ENCODE data around the gene DIS3L2. TPM values are rescaled to one million over a fixed set of nuclear protein-coding genes. Genes with fewer than 3 reads are reported as not detected.

The DIS3L2 gene
- total RNA-seq, 2 donors from 2014 or later, result 39.5 to 42.4 TPM

- no peak overlapping the region for H3K27ac ChIP-seq (ENCODE audit: low read depth, low read length)
- no peak for DNase-seq
- no peaks in the 10 kb centered on the region for H3K27me3 Mint-ChIP-seq (ENCODE audit: insufficient read depth)
- H3K4me3 ChIP-seq (ENCODE audit: low read length), result no peak overlapping the region
- no peaks in the 10 kb centered on the region for H3K27me3 ChIP-seq (ENCODE audit: control insufficient read depth, insufficient read depth, low read length, poor library complexity, severe bottlenecking)
- H3K4me1 ChIP-seq (ENCODE audit: control insufficient read depth, insufficient read depth, low read length), result no peaks in the 10 kb centered on the region
- H3K27ac Mint-ChIP-seq, result no peak overlapping the region
- no peaks in the 10 kb centered on the region for H3K9me3 ChIP-seq (ENCODE audit: control insufficient read depth, low read length)
- H3K36me3 Mint-ChIP-seq (ENCODE audit: low read depth), result peaks cover 2% of the 10 kb centered on the region
- 96 to 100% methylated on average over 1 to 4 of the region's 5 CpGs for WGBS, 2 experiments (ENCODE audit: insufficient coverage in 1 of 2, insufficient read length in 1 of 2)
- TF ChIP-seq CTCF (conservative IDR thresholded peaks at IDR 0.05), result no peak
- H3K36me3 ChIP-seq (ENCODE audit: control insufficient read depth, insufficient read depth, low read length), result no peaks in the 10 kb centered on the region
- no peak overlapping the region for H3K9ac ChIP-seq (ENCODE audit: extremely low read depth, low read length, poor library complexity, severe bottlenecking)
- no peaks in the 10 kb centered on the region for H3K9me3 Mint-ChIP-seq
- H3K4me1 Mint-ChIP-seq, result no peaks in the 10 kb centered on the region
- H3K4me3 Mint-ChIP-seq, result no peak overlapping the region
Observed at GRCh38 chr2:232219932-232220331, 258.4 kb downstream of the DIS3L2 start.

GRCh38 chr2:232225429-232225828 lies 263.9 kb downstream of the DIS3L2 start:
- Mint-ChIP-seq H3K27me3 (ENCODE audit: insufficient read depth) (no peaks in the 10 kb centered on the region), H3K4me3 (no peak overlapping the region), H3K36me3 (ENCODE audit: low read depth) (peaks cover 2% of the 10 kb centered on the region), H3K9me3 (no peaks in the 10 kb centered on the region), H3K4me1 (no peaks in the 10 kb centered on the region), H3K27ac (no peak overlapping the region)
- H3K27ac ChIP-seq (ENCODE audit: low read depth, low read length), result no peak overlapping the region
- 0% methylated on average over 1 of the region's 2 CpGs; no CpG with 5 or more reads in 1 of the 2 experiments for WGBS, 2 experiments (ENCODE audit: insufficient coverage in 1 of 2, insufficient read length in 1 of 2)
- no peak for TF ChIP-seq CTCF (conservative IDR thresholded peaks at IDR 0.05)
- H3K9me3 ChIP-seq (ENCODE audit: control insufficient read depth, low read length), result no peaks in the 10 kb centered on the region
- H3K36me3 ChIP-seq (ENCODE audit: control insufficient read depth, insufficient read depth, low read length), result no peaks in the 10 kb centered on the region
- no peaks in the 10 kb centered on the region for H3K4me1 ChIP-seq (ENCODE audit: control insufficient read depth, insufficient read depth, low read length)
- H3K27me3 ChIP-seq (ENCODE audit: control insufficient read depth, insufficient read depth, low read length, poor library complexity, severe bottlenecking), result no peaks in the 10 kb centered on the region
- H3K9ac ChIP-seq (ENCODE audit: extremely low read depth, low read length, poor library complexity, severe bottlenecking), result no peak overlapping the region
- DNase-seq, result no peak
- no peak overlapping the region for H3K4me3 ChIP-seq (ENCODE audit: low read length)

GRCh38 chr2:232225895-232226294 lies 264.4 kb downstream of the DIS3L2 start:
- Histone ChIP-seq H3K4me1 (ENCODE audit: control insufficient read depth, insufficient read depth, low read length) (no peaks in the 10 kb centered on the region), H3K4me3 (ENCODE audit: low read length) (no peak overlapping the region), H3K27me3 (ENCODE audit: control insufficient read depth, insufficient read depth, low read length, poor library complexity, severe bottlenecking) (no peaks in the 10 kb centered on the region), H3K36me3 (ENCODE audit: control insufficient read depth, insufficient read depth, low read length) (no peaks in the 10 kb centered on the region), H3K9me3 (ENCODE audit: control insufficient read depth, low read length) (no peaks in the 10 kb centered on the region), H3K27ac (ENCODE audit: low read depth, low read length) (no peak overlapping the region), H3K9ac (ENCODE audit: extremely low read depth, low read length, poor library complexity, severe bottlenecking) (no peak overlapping the region)
- Mint-ChIP-seq H3K27me3 (ENCODE audit: insufficient read depth) (no peaks in the 10 kb centered on the region), H3K4me3 (no peak overlapping the region), H3K36me3 (ENCODE audit: low read depth) (peaks cover 2% of the 10 kb centered on the region), H3K4me1 (peaks cover 3% of the 10 kb centered on the region), H3K9me3 (no peaks in the 10 kb centered on the region), H3K27ac (no peak overlapping the region)
- WGBS, 2 experiments (ENCODE audit: insufficient coverage in 1 of 2, insufficient read length in 1 of 2), result 89% methylated on average over 1 of the region's 1 CpG; no CpG with 5 or more reads in 1 of the 2 experiments
- no peak for TF ChIP-seq CTCF (conservative IDR thresholded peaks at IDR 0.05)
- no peak for DNase-seq

Data from endodermal cell (in vitro differentiated cells).